Left ventricle myocardium superior (tissue), 1 donor: Measurements from ENCODE around the gene RIIAD1. TPM values are rescaled to one million over a fixed set of nuclear protein-coding genes. Genes with fewer than 3 reads are reported as not detected.
"Not testable (repeated sequence)": the region's sequence is repeated elsewhere in the genome, so short reads cannot be mapped to it uniquely, and the experiment has no call there.

ENCODE experiments used
- ATAC-seq: fragments of 200-7000 bp; cut with Tn5 transposase; one replicate; pipeline ENCODE4 v1.9.1; 2020; ENCODE audit warnings: mild to moderate bottlenecking, moderate library complexity
- DNase-seq: peaks from one replicate; pipeline ENCODE4 v3.0.0-alpha.2; 2020
- intact Hi-C: fragments of 100-400 bp; cut with micrococcal nuclease; formaldehyde crosslinking; loops from one replicate; pipeline ENCODE4 v1.11.0; 2022
- long read RNA-seq: library from polyadenylated mRNA; unstranded; transcript quantifications from one replicate; pipeline ENCODE4 v2.0.0, GENCODE V29; 2021
- total RNA-seq: library from RNA; stranded (reverse); fragmentation: NEBNext Ultra II Directional; extraction: Animal tissue kit (Norgen Biotek cat#: 25700); gene quantifications from one replicate; pipeline ENCODE4 v1.2.1, GENCODE V29; 2021
- donor health status: DM: no; HTN: yes; CAD: no; lungs with severe emphysema.

The RIIAD1 gene, protein sequence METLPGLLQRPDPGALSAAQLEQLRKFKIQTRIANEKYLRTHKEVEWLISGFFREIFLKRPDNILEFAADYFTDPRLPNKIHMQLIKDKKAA
- 4.4 TPM for total RNA-seq
- long read RNA-seq: 0 reads

GRCh38 chr1:151720974-151721787 lies at the start of gene RIIAD1:
RIIAD1 (plus strand) TSS chr1:151721522; CDS start chr1:151721537, 15 bp downstream.
- intact Hi-C loops: loop anchor here (10.0 kb wide), 1 partner anchor 276 kb away; no protein-coding TSS in a partner anchor
- ATAC-seq (peak; percentile 84), DNase-seq (peak; percentile 65)

- DNase-seq: no peak
- intact Hi-C loops: no loop called here
- ATAC-seq: no peak
These were observed 47.9 kb upstream of the RIIAD1 start for GRCh38 chr1:151673407-151673806.

GRCh38 chr1:151680391-151680790 lies 40.9 kb upstream of the RIIAD1 start:
- intact Hi-C loops: no loop called here
- no peak for ATAC-seq
- DNase-seq: no peak

DNA sequence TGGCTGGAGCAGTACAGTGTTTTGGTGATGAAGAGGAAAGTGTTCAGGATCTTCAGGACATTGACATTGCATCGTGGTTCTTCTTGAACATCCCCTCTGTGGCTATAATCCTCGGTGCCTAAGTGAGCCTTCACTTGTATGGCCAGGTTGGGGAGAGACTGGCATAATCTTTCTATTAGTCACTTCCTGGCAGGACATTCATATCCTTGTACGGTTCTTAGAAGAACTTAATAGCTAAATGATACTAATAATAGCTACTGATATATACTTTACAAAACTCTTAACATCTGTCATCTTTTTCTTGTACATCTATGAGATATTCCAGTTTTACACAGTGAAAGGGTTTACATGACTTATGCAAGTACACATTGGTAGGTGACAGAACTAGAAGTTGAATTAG lies 40.5 kb upstream of the RIIAD1 start:
- ATAC-seq (peak; percentile 37), DNase-seq (no peak)
- intact Hi-C loops: no loop called here

DNA sequence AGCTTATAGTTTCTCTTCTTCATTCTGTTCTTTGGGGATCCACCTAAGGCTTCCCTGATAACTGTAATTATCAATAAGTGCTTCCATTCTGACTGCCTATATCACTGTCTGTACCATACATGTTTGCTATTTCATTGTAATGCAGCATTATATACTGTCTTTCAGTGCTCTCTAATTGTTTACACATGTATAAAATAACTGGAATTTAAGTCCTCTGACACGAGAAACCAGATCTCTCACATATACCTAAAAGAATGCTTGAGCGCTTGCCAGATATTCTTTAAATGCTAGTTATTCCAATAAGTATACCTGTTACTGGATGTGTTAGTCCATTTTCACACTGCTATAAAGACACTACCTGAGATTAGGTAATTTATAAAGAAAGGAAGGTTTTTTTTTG lies 39.4 kb upstream of the RIIAD1 start:
- no peak for DNase-seq
- ATAC-seq: no peak
- intact Hi-C loops: no loop called here

- DNase-seq: not testable (repeated sequence)
These were observed 38.4 kb upstream of the RIIAD1 start for GRCh38 chr1:151682901-151683300.

DNA sequence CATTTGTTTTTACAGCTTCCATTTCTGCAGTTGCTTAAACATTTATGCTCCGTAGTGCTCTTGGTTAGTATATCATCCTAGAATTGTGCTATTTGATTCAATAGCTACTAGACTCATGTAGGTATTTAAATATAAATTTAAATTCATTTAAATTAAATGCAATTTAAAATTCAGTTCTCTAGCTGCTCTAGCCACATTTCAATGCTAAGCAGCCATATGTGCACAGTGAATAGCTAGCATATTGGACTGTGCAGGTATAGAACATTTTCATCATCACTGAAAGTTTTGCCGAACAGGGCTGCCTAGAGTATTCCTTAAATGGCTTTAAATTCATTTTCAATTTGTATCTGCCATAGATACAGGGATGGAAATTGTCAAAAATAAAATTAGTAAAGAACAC lies 37.2 kb upstream of the RIIAD1 start:
- intact Hi-C loops: no loop called here
- ATAC-seq (no peak), DNase-seq (no peak)

More at GRCh38 chr1:151682901-151683300, 38.4 kb upstream of the RIIAD1 start:
- ATAC-seq, intact Hi-C loops: not testable (repeated sequence)

DNA sequence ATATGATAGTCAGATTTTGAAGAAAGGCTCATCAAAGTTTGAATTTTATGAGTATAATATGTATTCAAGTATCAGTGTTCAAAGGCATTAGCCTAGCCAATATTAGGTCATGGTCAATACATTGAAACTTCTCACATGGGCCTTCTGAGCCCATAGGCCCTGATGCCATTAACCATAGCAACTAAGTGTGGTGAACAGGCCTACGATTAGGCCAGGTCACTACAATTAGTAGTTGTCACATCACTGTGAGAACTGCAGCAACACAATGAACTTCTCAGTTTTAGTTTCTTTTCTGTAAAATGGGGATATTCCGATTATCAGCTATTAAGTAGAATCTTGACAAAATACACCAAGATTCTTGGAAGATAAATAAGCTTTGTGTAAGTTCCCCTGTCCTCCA lies 34.8 kb upstream of the RIIAD1 start:
- DNase-seq: no peak
- intact Hi-C loops: no loop called here
- no peak for ATAC-seq

DNA sequence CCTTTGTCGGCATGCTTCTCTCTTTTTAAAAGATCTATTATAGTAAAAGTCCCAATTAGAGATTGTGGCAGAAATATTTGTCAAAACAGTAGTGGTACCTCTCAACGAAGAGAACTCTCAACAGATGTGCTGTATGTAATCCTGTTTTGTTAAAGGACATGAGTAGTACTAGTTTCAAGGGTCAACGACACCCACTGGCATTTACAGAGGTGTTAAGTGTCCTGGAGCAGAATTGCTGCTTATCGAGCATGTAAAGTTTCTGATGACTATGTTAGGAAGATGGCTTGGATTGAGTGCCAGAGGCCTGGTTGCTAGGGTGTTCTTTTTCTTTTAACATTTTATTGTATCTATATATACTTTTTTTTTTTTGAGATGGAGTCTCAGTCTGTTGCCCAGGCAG lies 31.8 kb upstream of the RIIAD1 start:
- ATAC-seq (peak; percentile 72), DNase-seq (no peak)
- intact Hi-C loops: no loop called here

DNA sequence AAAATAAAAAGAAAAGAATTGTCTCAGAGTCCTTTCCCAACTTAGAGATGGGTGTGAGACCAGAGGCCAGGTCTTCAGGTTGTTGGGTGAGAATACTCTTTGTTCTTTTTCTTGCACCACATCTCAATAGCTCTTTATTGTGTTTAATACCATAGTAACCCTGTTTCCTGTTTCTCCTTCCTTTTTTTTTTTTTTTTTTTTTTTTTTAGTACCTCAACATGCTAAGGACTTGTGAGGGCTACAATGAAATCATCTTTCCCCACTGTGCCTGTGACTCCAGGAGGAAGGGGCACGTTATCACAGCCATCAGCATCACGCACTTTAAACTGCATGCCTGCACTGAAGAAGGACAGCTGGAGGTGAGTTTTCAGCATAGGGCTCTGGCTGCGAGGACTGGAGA lies 29.1 kb upstream of the RIIAD1 start:
- DNase-seq: no peak
- intact Hi-C loops: loop anchor here (5.0 kb wide), 1 partner anchor 45 kb away; no protein-coding TSS in a partner anchor
- ATAC-seq: no peak

GRCh38 chr1:151693057-151693651 lies 28.2 kb upstream of the RIIAD1 start:
- ATAC-seq (peak; percentile 34), DNase-seq (no peak)
- intact Hi-C loops: loop anchor here (5.0 kb wide), 1 partner anchor 44 kb away; no protein-coding TSS in a partner anchor

GRCh38 chr1:151701515-151701914 lies 19.8 kb upstream of the RIIAD1 start:
- intact Hi-C loops: no loop called here
- ATAC-seq: no peak
- no peak for DNase-seq

- intact Hi-C loops: no loop called here
- ATAC-seq: no peak
- DNase-seq: no peak
These were observed 18.4 kb upstream of the RIIAD1 start for GRCh38 chr1:151702936-151703335.

DNA sequence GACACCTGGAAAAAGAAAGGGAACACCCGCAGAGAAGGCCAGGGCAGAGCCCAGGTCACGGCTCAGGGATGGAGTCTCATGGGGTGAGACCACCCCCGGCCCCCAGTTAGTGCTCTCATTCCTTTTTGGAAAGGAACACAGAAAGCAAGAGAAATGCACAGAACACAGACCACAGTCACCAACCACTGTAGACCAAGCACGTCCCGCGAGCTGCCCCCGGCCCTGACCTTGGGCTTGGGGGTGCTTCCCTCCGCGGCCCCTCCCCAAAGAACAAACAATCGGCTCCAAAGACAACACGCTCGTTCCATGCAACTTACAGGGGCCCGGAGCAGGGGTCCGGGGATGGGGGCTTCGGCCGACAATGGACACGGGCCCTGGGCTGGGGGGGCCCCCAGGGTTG lies 17.5 kb upstream of the RIIAD1 start:
- no peak for ATAC-seq
- no peak for DNase-seq
- intact Hi-C loops: no loop called here

GRCh38 chr1:151704246-151704645 lies 17.1 kb upstream of the RIIAD1 start:
- no peak for DNase-seq
- intact Hi-C loops: no loop called here
- no peak for ATAC-seq

DNA sequence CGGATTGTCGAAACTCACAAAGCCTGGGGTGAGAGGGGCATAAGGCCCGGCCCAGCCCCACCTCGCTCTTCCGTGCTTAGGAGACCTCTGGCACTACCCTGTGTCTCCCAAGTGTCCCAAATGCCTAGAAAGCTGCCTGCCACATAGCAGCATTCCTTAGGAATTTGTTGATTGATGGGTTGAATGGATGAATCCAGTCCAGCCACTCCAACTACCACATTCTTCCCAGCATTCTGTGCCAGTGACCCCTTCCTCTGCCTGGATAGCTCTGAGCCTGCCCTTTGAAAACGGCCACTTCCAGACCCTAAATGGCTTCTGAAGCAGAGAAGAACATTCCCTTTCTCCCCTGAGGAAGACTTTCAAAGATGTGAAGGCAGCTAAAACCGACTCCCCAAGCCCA lies 16.2 kb upstream of the RIIAD1 start:
- ATAC-seq (no peak), DNase-seq (no peak)
- intact Hi-C loops: no loop called here

DNA sequence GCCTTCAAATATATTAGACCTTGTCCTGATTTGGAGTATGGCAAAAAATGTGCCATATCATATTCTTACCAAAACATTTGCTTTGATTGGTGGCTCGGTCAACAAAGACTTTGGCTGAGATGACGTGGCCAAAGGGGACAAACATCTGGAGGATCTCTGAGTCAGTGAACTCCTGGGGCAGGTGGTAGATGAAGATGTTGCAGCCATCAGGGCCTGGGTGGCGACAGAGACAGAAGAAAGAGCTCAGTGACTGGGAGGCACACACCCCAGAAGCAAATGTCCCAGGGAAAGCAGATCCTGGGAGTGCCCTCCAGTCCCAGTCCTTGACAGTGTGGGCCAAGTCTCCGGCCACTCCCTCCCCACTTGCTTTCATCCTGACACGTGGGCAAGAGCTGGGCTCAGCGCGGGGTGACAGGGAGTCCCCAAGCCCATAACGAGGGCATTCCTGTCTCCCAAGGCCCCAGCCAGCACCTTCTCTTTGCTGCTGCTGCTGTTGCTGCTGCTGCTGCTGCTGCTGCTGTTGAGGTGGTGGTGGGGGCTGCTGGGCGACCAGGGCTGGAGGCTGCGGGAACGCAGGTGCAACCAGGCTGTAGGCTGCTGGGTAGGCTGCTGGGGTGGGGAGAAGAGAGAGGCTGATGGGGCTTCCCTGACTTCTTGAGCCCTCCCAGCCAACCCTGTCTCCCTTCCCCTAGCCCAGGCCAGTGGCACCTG lies 15.4 kb upstream of the RIIAD1 start:
- intact Hi-C loops: no loop called here
- no peak for DNase-seq
- no peak for ATAC-seq

DNA sequence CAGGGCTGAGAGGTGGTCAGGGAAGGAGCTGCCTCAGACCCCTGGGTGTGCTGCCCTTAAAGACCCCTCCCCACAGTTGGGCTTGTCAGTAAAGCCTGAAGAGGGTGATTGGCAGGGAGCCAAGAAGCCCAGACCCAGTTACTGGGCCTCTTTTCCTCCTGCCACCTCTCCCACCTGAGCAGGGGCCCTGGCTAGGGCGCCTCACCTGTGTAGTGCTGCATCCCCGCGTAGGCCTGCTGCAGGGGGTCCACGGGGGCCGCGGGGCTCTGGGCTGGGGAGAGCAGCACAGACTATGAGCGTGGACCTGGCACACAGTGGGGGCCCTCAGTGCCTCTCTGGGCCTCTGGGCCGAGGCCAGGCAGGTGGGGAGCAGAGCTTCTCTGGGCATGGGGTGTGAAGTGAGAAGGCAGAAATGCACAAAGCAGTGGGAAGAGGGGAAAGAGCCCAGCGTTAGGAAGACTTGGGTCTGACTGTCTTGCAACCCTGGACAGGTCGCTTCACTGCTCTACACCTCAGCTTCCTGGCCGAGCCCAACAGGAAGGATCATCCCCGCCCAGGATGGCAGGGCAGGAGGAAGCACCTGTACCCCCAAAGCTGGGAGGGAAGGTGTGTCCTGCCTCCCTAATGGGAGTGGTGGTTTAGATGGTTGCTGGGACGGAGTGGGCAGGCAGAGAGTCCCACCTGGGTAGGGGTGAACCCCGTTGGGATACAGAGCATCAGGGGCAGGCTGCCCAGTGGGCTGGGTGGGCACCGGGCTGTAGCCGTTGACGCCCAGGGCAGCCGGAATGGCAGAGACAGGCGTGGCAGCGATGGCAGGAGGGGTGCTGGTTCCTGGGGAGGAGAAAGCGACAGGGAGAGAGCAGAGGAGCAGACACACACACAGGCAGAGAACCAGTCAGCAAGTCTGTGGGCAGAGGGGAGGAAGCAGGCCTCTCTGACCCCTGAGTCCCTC lies 14.6 kb upstream of the RIIAD1 start:
- DNase-seq (no peak), ATAC-seq (no peak)
- intact Hi-C loops: no loop called here

DNA sequence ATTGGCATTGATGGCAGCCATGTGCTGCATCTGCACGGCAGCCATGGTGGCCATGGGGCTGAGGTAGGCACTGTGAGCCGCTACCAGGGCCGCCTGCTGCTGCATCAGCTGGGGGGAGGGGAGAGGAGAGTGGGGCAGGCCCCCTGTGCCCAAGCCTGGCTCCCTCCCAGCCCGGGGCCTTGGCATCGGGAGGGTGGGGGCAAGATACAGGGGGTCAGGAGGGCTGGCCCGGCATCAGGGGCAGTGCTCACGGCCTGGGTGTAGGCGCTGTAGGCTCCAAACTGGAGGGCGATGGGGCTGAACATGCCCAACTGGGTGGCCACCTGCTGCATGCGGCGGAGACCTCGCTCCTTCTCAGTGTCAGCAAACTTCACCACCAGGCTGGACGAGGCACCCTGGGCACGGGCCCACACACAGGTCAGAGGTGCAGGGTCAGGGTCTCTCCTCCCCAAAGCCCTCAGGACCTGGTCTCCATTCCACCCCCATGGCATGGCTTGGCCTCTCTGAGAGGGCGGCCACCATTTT lies 13.7 kb upstream of the RIIAD1 start:
- intact Hi-C loops: no loop called here
- ATAC-seq (no peak), DNase-seq (no peak)
